ENCODE measurements around the gene CUL3. TPM values are rescaled to one million over a fixed set of nuclear protein-coding genes. Genes with fewer than 3 reads are reported as not detected.
"Not testable (repeated sequence)": the region's sequence is repeated elsewhere in the genome, so short reads cannot be mapped to it uniquely, and the experiment has no call there.

The CUL3 gene
- total RNA-seq, result 100 to 1,000 TPM in 1 of 2 donors, 10 to 100 TPM in 1; 86.4 to 103 TPM

- DNase-seq (ENCODE audit: low spot score) (peak; percentile 99), ATAC-seq (peak; percentile 93 to 94)
- Mint-ChIP-seq H3K4me3 (peak within 1 kb of the TSS; percentile 98), H3K9me3 (no peaks in the 10 kb centered on the region), H3K27ac (peak within 1 kb of the TSS; percentile 94 to 96), H3K4me1 (ENCODE audit: low read depth in 2 of 2) (peaks cover 26 to 27% of the 10 kb centered on the region in 2 donors), H3K27me3 (no peaks in the 10 kb centered on the region), H3K36me3 (peaks cover 6% of the 10 kb centered on the region)
Observed at GRCh38 chr2:224585211-224586088, at the start of gene CUL3. Gene CUL3, minus strand, starts transcription at chr2:224585363. Its CDS starts 354 bp downstream, at chr2:224585009.

- no peaks in the 10 kb centered on the region for H3K9me3 Mint-ChIP-seq
- H3K27me3 Mint-ChIP-seq, result peaks cover 3 to 11% of the 10 kb centered on the region in 2 donors
- DNase-seq (ENCODE audit: low spot score) (no peak), ATAC-seq (no peak)
- no peaks in the 10 kb centered on the region for H3K4me1 Mint-ChIP-seq (ENCODE audit: low read depth in 2 of 2)
- no peak overlapping the region for H3K4me3 Mint-ChIP-seq
- H3K27ac Mint-ChIP-seq, result no peak overlapping the region
- no peaks in the 10 kb centered on the region for H3K36me3 Mint-ChIP-seq
Observed at GRCh38 chr2:224630659-224631550, 45.7 kb upstream of the CUL3 start.

DNA sequence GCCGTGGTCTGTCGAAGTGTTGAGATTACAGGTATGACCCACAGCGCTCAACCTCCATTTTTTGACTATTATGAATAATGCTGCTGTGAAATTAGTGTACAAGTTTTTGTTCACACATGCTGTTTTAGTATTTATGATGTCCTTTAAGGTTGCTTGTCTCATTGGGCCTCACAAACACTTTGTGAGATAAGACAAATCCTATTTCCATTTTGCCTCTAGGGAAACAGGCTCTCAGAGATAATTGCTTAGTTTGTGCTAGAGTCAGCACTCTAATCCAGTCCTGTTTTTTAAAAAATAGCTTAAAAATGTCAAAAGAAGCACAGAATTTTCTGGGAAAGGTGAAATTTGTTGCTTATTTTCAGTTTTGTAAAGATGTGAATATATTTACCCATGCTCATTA, 43.3 kb upstream of the CUL3 start:
- no peak overlapping the region for H3K4me3 Mint-ChIP-seq
- no peak for ATAC-seq
- no peaks in the 10 kb centered on the region for H3K9me3 Mint-ChIP-seq
- no peak for DNase-seq (ENCODE audit: low spot score)
- H3K27me3 Mint-ChIP-seq, result peaks cover 3 to 11% of the 10 kb centered on the region in 2 donors
- H3K36me3 Mint-ChIP-seq, result no peaks in the 10 kb centered on the region
- H3K27ac Mint-ChIP-seq, result no peak overlapping the region
- H3K4me1 Mint-ChIP-seq (ENCODE audit: low read depth in 2 of 2), result no peaks in the 10 kb centered on the region

- no peak overlapping the region for H3K27ac Mint-ChIP-seq
- ATAC-seq (no peak), DNase-seq (ENCODE audit: low spot score) (no peak)
- H3K4me1 Mint-ChIP-seq (ENCODE audit: low read depth in 2 of 2), result no peaks in the 10 kb centered on the region
- H3K36me3 Mint-ChIP-seq, result no peaks in the 10 kb centered on the region
- H3K4me3 Mint-ChIP-seq, result no peak overlapping the region
- peaks cover 3 to 11% of the 10 kb centered on the region in 2 donors for H3K27me3 Mint-ChIP-seq
- no peaks in the 10 kb centered on the region for H3K9me3 Mint-ChIP-seq
Observed at GRCh38 chr2:224626735-224627134, 41.6 kb upstream of the CUL3 start.

GRCh38 chr2:224613543-224614286, 28.6 kb upstream of the CUL3 start:
- H3K36me3 Mint-ChIP-seq, result no peaks in the 10 kb centered on the region
- H3K4me3 Mint-ChIP-seq, result no peak overlapping the region
- no peaks in the 10 kb centered on the region for H3K4me1 Mint-ChIP-seq (ENCODE audit: low read depth in 2 of 2)
- no peaks in the 10 kb centered on the region for H3K9me3 Mint-ChIP-seq
- H3K27me3 Mint-ChIP-seq, result peaks cover 10 to 18% of the 10 kb centered on the region in 2 donors
- DNase-seq (ENCODE audit: low spot score), result no peak
- no peak overlapping the region for H3K27ac Mint-ChIP-seq
- no peak for ATAC-seq

DNA sequence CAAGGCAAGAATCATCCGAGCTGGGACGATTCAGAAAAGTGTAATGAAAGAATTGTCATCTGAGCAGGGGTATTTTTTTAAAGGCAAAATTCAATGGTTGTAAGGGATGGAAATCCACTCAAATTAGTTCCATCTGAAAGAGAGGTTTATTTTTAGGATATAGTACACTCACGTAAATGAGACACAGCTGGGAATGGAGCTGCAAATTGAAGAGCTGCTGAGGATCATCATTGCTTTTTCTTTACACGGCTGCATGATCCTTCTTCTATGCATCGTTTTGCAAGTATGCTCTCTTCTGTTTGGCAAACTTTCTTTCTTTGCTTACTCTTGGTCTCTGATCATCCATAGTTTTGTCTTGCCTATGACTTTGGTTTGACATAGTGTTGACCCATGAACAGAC, 27.4 kb upstream of the CUL3 start:
- Mint-ChIP-seq H3K27me3 (peaks cover 10 to 16% of the 10 kb centered on the region in 2 donors), H3K36me3 (no peaks in the 10 kb centered on the region), H3K27ac (no peak overlapping the region), H3K4me1 (ENCODE audit: low read depth in 2 of 2) (no peaks in the 10 kb centered on the region), H3K9me3 (no peaks in the 10 kb centered on the region), H3K4me3 (no peak overlapping the region)
- no peak for ATAC-seq
- DNase-seq (ENCODE audit: low spot score), result no peak

GRCh38 chr2:224611938-224612337, 26.8 kb upstream of the CUL3 start:
- Mint-ChIP-seq H3K27ac (no peak overlapping the region), H3K9me3 (no peaks in the 10 kb centered on the region), H3K36me3 (no peaks in the 10 kb centered on the region), H3K27me3 (peaks cover 13 to 16% of the 10 kb centered on the region in 2 donors), H3K4me3 (no peak overlapping the region), H3K4me1 (ENCODE audit: low read depth in 2 of 2) (no peaks in the 10 kb centered on the region)
- DNase-seq (ENCODE audit: low spot score), result no peak
- ATAC-seq, result no peak

DNA sequence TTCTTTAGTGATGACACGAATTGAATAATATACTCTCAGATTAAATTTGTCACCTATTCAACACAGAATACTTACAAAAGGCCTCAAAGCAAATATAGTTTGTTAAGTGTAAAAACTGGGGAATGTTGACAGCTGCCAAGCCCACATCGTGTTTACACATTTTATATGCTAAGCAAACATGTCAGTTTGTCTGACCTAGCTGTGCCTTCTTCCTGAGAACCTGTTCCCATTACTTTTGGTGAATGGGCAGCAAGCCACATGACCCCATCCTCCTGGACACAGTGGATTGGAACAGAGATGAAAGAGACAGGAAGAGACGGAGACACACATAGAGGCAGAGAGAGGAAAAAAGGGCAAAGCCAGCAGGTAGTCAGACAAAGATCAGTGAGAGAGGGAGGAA, 22.9 kb upstream of the CUL3 start:
- peaks cover 6 to 12% of the 10 kb centered on the region in 2 donors for H3K27me3 Mint-ChIP-seq
- H3K36me3 Mint-ChIP-seq, result no peaks in the 10 kb centered on the region
- peaks cover 2% of the 10 kb centered on the region in 2 donors for H3K4me1 Mint-ChIP-seq (ENCODE audit: low read depth in 2 of 2)
- DNase-seq (ENCODE audit: low spot score) (no peak), ATAC-seq (no peak)
- no peaks in the 10 kb centered on the region for H3K9me3 Mint-ChIP-seq
- H3K4me3 Mint-ChIP-seq, result no peak overlapping the region
- no peak overlapping the region for H3K27ac Mint-ChIP-seq

GRCh38 chr2:224603746-224604500, 18.8 kb upstream of the CUL3 start:
- H3K27me3 Mint-ChIP-seq, result peaks cover 9 to 12% of the 10 kb centered on the region in 2 donors

DNA sequence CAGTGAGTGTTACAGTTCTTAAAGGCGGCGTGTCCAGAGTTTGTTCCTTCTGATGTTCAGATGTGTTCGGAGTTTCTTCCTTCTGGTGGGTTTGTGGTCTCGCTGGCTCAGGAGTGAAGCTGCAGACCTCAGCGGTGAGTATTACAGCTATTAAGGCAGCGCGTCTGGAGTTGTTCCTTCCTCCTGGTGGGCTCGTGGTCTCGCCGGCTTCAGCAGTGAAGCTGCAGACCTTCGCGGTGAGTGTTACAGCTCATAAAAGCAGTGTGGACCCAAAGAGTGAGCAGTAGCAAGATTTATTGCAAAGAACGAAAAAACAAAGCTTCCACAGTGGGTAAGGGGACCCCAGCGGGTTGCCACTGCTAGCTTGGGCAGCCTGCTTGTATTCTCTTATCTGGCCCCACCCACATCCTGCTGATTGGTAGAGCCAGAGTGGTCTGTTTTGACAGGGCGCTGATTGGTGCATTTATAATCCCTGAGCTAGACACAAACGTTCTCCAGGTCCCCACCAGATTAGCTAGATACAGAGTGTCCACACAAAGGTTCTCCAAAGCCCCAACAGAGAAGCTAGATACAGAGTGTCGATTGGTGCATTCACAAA, 17.7 kb upstream of the CUL3 start:
- Mint-ChIP-seq H3K4me1 (ENCODE audit: low read depth in 2 of 2) (peaks cover 10% of the 10 kb centered on the region in 2 donors), H3K27ac (peak overlapping the region in 1 of 2 donors; percentile 90), H3K4me3 (peak overlapping the region; percentile 83)
- not testable (repeated sequence) for H3K27me3 Mint-ChIP-seq; H3K36me3 Mint-ChIP-seq; ATAC-seq; H3K9me3 Mint-ChIP-seq; DNase-seq (ENCODE audit: low spot score)

More at GRCh38 chr2:224603746-224604500, 18.8 kb upstream of the CUL3 start:
- ATAC-seq; H3K36me3 Mint-ChIP-seq; H3K4me3 Mint-ChIP-seq; H3K9me3 Mint-ChIP-seq; H3K27ac Mint-ChIP-seq; DNase-seq (ENCODE audit: low spot score): not testable (repeated sequence)
- H3K4me1 Mint-ChIP-seq (ENCODE audit: low read depth in 2 of 2), result peaks cover 10% of the 10 kb centered on the region in 2 donors

DNA sequence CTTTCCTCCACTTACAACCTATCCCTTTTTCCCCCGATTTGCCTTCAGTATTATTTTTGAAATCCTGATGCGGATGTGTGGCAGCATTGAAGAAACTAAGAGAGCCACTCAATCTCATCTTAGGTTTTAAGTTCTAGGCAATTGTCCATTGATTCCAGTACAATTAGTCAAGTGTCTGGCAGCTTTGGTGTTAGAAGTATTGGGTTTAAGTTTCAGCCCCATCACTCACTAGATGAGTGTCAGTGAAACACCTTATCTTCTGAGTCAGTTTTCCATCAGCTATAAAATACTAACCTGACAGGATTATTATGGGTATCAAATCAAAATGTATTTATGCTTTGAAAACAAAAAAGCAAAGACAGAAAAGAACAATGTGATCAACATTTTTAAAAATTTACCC, 16.8 kb upstream of the CUL3 start:
- ATAC-seq (no peak), DNase-seq (ENCODE audit: low spot score) (no peak)
- Mint-ChIP-seq H3K4me3 (no peak overlapping the region), H3K27ac (peak overlapping the region in 1 of 2 donors; percentile 90), H3K4me1 (ENCODE audit: low read depth in 2 of 2) (peaks cover 10% of the 10 kb centered on the region in 2 donors), H3K9me3 (no peaks in the 10 kb centered on the region), H3K36me3 (no peaks in the 10 kb centered on the region), H3K27me3 (peaks cover 3 to 7% of the 10 kb centered on the region in 2 donors)

- no peak for ATAC-seq
- Mint-ChIP-seq H3K27ac (no peak overlapping the region), H3K27me3 (peaks cover 0 to 3% of the 10 kb centered on the region in 2 donors)
Observed at GRCh38 chr2:224598678-224599077, 13.5 kb upstream of the CUL3 start.

More at GRCh38 chr2:224598678-224599077, 13.5 kb upstream of the CUL3 start:
- DNase-seq (ENCODE audit: low spot score), result no peak
- H3K36me3 Mint-ChIP-seq, result no peaks in the 10 kb centered on the region
- H3K4me3 Mint-ChIP-seq, result no peak overlapping the region
- peaks cover 10% of the 10 kb centered on the region in 2 donors for H3K4me1 Mint-ChIP-seq (ENCODE audit: low read depth in 2 of 2)
- H3K9me3 Mint-ChIP-seq, result no peaks in the 10 kb centered on the region

Measured in natural killer cell treated with Interleukin-12 subunit alpha and Interleukin-12 subunit beta and Interleukin-15 and Interleukin-18, amount 100 ng/mL, for 72 hours (primary cell).